HG03196 (cell line): ENCODE measurements around the gene RGS6.

Experiments
- ATAC-seq: cut with Tn5 transposase; IDR thresholded peaks from one replicate; pipeline ENCODE4 v1.9.1; 2021; ENCODE audit not compliant: unreplicated experiment

RGS6 gene

DNA sequence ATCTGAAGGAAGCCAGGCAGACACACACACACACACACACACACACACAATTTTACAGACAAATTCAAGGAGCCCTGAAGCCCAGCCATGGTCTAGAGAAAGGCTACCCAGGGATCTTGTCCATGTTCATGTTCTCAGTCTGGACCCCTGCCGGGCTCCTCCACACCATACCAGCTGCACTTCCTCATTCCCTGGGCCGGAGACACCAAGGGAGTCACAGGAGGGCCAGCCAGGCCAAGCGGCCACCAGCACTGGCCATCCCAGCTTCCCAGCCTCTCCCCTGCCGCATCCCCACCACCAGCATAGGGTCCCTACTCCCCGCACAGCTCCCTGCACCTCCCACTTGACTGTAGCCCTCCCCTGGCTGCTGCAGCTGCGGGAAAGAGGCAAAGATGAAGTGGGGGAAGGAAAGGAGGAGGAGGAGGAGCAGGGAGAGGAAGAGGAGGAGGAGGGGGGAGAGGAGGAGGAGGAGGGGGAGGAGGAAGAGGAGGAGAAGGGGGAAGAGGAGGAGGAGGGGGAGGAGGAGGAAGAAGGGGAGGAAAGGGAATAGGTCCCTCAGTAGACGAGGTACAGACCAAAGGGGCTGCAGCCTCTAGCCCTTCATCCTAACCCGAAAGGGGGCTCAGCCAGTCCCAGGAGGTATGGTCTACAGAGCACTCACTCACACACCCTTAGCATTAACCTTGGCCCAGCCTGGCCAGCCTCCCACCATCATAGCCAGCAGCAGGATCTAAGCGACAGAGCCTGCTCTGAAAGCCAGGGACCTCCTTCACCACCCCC, 668.5 kb downstream of the RGS6 start:
- no peak for ATAC-seq

GRCh38 chr14:72603639-72604038, 671.4 kb downstream of the RGS6 start:
- ATAC-seq: no peak

DNA sequence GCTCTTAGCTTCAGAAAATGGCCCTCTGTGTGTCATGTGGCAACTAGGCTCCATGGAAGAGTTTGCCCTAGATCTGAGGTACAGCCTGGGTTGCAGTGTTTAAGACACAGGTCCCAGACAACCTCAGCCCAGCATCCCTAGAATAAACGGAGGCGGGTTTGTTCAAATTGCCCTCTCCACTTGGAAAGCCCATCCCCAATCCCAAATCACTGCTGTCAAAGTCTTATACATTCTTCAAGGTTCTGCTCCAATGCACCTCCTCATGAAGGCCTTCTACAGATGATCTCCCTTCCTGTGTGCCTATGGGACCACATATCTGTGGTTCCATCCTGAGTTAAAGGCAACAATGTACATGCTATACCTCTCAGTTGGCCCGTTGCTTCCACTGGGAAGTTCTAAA, 671.9 kb downstream of the RGS6 start:
- ATAC-seq: no peak

DNA sequence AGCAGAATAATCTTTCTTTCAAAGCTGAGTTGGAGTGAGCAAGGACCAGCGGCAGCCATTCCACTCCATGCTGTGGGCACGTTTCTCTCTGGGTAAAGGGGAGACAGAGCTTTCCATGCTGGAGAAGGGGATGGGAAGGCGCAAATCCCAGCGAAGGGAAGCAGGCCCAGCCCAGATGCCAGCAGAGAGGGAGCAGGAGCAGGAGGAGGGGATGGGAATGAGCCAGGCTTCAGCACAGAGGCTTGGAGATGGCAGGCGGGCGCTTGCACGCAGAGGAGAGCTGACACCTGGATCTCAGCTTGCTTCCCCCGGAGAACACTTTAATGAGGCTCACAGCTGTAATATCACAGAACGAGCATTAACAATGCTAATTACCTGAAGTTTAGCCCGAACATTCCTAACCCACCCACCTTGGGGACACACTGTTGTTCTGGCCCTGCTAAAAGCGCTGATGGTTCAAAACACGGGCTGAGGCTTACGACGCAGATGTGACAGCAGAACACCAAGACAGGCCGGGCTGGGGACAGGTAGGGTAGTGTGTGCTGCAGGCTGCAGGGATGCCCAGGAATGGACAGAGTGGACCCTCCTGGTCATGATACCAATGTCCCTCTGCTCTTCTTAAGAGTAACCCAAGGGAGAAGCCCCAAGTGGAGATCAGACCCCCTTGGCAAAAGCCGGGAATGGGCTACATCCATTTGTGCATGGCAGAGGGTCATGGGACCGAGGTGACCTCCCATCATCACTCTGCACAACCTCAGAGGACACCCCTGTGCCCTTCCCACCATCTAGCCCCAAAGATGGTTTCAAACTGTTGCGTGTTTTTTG, 673.1 kb downstream of the RGS6 start:
- ATAC-seq: no peak

- no peak for ATAC-seq
These were observed 673.6 kb downstream of the RGS6 start for GRCh38 chr14:72605921-72606220.

- no peak for ATAC-seq
These were observed 674.6 kb downstream of the RGS6 start for GRCh38 chr14:72606879-72607278.

GRCh38 chr14:72607386-72608130, 675.3 kb downstream of the RGS6 start:
- no peak for ATAC-seq

DNA sequence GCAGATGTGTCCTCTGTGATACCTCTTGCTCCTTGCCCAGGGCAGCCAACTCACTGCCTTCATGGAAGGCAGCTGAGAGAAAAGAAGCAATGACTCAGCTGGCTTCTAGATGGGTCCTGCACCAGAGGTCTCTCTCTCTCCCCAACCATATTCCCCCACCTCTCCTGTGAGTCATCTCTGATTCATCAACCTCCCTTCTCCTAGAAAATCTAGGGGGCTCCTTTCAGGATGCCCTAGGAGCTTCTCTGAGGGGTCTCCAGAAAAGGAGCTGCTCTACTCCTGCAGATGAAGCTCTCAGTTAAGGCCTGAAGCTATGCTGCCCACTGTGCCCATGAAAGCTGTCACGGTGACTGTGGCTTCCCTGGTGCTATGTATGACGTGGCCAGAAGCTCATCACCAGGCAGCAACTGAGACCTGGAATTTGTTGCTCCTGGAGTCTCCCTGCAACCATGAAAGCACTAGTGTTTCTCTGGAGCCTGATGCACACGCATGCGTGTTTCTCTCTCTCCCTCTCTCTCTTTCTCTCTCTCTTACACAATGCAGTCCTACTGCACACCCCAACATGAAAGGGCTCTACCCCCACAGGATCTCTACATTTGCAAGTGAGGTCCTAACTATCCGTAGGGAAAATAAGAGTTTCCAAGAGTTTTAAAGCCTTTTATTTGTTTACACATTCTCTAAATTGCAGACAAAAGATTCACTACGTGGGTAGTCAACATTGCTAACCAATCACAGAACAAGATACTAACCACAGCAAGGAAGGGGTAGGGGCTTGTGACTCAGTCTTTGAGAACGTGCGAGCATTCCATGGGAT, 676.4 kb downstream of the RGS6 start:
- ATAC-seq: no peak

GRCh38 chr14:72609205-72609916, 677.1 kb downstream of the RGS6 start:
- no peak for ATAC-seq

GRCh38 chr14:72610096-72610830, 678.0 kb downstream of the RGS6 start:
- ATAC-seq: no peak

- no peak for ATAC-seq
These were observed 678.6 kb downstream of the RGS6 start for GRCh38 chr14:72610831-72611200.

DNA sequence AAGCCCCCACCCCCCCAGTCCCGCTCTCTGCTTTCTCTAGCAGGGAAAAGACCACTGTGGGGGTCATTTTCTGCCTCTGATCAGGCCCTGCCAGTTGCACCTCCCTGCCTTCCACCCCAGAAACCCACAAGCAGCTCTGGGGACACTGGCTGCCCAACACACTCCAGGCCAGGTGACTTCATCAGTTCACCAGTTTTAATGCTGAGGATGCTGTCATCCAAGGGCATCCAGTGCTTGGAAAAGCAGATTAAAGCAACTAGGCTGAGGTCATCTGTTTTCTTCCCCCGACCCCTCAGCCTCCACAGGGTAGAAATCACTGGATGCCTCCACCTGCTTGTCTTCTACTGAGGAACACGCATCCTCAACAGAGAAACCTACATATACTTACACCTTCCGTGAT, 679.3 kb downstream of the RGS6 start:
- no peak for ATAC-seq

DNA sequence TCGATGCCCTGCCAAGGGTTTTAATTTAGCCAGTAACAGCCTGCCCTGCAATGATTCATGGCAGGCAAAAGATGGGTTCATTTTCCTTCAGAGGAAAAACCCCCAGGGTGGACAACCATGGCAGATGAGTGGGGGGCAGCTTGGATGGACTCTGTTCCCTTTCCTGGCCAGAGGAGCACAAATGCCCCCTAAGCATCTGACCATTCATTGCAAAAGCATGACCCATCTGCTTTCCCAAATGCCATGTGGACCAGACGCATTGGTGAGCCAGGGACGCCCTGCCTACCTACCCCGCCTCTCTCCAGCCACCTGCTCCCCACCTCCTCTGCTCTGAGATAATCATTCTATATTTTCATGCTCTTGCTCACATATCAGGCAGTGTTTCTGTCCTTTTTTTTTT, 679.8 kb downstream of the RGS6 start:
- ATAC-seq: no peak

DNA sequence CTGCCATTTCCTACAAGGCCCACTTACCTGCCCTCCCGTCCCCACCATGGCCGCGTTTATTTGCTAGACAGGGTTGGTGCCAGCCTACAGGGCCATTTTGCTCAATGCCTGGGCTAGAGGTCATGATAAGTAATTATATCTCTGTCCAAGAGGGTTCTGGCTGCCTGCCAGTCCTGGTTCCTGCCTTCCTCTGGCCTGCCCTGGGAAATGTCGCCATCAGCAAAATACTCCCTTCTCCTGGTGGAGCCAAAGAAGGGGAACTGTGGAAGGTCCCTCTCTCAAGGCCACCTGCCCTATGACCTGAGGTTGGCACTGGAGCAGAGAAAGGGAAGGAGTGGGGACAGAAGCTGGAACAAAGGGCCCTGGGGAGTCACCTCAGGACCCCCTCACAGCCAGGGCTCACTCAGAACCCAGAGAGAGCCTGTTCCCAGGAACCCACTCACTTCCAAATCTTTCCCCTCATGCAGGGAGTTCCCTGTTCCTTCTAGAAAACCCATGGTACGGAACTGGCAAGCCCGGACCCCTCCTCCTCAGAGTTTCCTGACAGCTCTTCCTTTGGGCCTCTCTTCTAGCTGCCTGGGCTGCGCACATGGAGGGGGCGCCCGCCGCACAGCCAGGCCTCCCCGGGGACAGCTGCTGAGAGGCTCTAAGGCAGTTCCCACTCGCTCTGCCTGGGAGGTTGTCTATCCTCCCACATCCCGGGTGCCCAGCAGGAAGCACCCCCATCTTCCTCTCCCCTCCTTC, 681.2 kb downstream of the RGS6 start:
- no peak for ATAC-seq

GRCh38 chr14:72613975-72614319, 681.7 kb downstream of the RGS6 start:
- ATAC-seq: no peak

DNA sequence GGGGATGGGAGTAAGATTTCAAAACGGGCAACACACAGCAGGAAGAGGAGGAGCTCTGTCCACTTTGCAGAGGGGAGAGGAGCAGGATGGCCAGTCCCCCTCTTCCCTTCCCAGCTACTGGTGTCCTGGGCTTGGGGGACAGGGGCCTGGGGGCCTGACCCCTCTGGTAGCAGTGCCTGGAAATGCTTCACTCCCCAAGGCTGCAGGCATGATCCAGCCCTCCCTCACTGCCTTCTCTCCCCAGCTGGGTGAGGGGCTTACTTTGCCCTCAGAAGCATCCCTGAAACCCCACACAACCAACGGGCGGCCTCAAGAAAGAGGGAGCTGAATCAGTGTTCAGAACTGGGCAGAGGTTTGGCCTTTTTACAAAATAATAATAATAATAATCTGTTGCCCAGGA, 682.1 kb downstream of the RGS6 start:
- no peak for ATAC-seq

DNA sequence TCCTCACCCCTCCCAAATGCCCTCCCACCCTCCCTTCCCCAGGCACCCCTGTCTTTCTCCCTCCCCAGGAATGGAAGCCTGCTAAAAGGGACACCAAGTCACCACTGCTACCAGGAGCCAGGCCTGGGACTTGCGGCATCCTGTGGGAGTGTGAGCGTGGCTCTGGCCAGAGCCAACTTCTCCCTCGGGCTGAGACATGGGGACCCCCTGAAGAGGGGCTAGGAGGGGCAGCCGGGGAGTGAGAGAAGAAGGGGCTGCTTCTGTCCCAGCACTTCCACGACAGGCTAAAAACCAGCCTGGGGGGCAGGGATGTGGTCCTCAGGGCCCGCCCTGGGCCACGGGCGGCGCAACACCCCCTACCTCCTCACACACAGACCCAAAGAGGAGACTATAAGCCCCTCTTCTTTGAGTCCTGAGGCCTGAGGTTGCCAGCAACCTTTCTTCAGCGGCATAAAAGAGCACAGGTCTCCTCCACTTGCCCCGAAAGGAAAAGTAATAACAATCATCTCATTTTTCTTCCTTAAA, 682.7 kb downstream of the RGS6 start:
- no peak for ATAC-seq

DNA sequence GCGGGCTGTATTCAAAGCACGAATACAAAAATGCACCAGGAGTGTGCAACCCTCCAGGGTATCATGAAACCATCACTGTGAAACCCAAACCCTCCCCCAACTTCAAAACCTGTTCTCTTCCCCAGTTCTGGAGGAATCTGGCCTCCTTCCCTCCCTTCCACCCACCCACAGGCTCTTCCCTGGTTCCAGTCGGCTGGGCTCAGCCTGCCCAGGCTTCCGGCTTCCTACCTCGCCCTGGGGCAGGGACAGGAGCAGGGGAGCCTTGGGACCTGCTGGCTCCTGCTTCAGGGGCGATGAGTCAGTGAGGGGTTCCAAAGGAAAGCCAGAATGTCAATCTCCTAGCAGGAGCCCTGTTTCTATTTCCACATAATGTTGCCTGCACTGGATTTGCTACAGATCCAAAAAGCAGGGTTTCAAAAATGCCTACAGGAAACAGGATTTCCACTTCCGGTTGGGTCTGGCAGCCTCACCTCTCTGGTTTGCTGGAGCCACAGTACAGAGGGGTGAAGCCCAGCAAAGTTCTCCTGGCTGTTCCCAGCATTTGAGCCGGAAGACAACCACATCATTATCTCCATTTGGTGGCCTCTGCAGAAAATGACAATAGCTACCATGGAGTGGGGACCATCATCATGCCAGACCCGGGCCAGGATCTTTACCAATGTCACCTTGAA, 683.4 kb downstream of the RGS6 start:
- no peak for ATAC-seq
